H7 (cell line): ENCODE measurements around the gene MRPS6. TPM values are rescaled to one million over a fixed set of nuclear protein-coding genes. Genes with fewer than 3 reads are reported as not detected.

Experiments used
- DNase-seq: peaks from one replicate; pipeline ENCODE4 v3.0.0; 2012
- H3K27me3 ChIP-seq: 2 replicates; pipeline ENCODE4 v1.6.0; 2011; ENCODE audit warnings: mild to moderate bottlenecking, low read length; ENCODE audit not compliant: control insufficient read depth, insufficient read depth
- H3K36me3 ChIP-seq: replicated peaks from 2 replicates; pipeline ENCODE4 v1.5.1; 2011; ENCODE audit warnings: low read length; ENCODE audit not compliant: control insufficient read depth, insufficient read depth
- H3K4me3 ChIP-seq: 2 replicates; pipeline ENCODE4 v1.5.1; 2011; ENCODE audit warnings: low read depth, mild to moderate bottlenecking, control low read depth, low read length, moderate library complexity; ENCODE audit not compliant: insufficient read depth
- total RNA-seq: library from RNA; depleted of rRNA; stranded (reverse); fragments of >200 nt; shearing (Covaris generic); gene quantifications from 2 replicates; pipeline ENCODE4 v1.2.3, GENCODE V29; 2014

MRPS6 gene
- total RNA-seq, 1 experiment from 2014 or later, result 37.2 TPM

GRCh38 chr21:34128674-34129038, 55.3 kb downstream of the MRPS6 start:
- Histone ChIP-seq H3K4me3 (no peak overlapping the region), H3K36me3 (peaks cover 5% of the 10 kb centered on the region), H3K27me3 (no peaks in the 10 kb centered on the region)
- DNase-seq, result no peak

DNA sequence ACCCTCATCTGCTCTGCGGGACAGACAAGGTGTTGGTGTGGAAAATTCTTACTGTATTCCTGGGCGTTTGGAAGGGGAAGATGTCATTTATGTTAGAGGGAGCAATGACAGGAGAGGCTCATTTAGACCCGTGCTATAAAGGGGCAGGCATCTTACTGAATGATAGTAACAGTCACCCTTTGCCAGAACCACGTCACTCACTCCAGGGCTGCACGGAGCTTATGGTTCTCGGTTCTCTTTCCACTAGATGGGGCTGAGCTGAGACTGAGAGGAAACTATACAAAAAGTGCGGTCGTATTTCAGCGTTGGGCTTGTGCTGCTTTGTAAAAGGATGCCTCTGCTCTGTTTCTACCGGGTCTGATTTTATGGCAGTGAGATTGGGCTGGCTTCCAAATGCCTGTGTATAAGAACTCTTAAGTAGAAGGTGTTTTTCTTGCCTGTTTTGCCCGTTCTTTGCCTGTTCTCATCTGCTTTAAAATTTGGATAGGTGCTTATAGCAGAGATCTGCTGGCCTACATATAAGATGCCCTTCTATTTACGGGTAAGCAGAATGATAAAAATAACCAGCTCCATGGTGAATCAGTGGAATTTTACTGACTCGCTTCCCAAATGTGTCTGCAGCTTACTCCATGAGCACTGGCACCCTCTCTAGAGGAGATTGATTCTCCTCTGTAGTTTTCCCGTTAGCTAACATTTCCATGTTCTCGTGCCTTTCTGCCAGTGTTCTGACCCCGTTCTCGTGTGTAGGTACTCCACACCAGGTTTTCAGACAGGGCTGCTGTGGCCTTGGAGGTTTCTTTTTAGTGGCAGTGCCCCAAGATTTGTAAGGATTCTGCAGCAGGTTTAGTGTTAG, 55.9 kb downstream of the MRPS6 start:
- Histone ChIP-seq H3K27me3 (no peaks in the 10 kb centered on the region), H3K36me3 (peaks cover 5% of the 10 kb centered on the region), H3K4me3 (no peak overlapping the region)
- DNase-seq, result no peak

- Histone ChIP-seq H3K4me3 (no peak overlapping the region), H3K27me3 (no peaks in the 10 kb centered on the region), H3K36me3 (peaks cover 5% of the 10 kb centered on the region)
- no peak for DNase-seq
Observed at GRCh38 chr21:34129901-34130715, 56.7 kb downstream of the MRPS6 start.

DNA sequence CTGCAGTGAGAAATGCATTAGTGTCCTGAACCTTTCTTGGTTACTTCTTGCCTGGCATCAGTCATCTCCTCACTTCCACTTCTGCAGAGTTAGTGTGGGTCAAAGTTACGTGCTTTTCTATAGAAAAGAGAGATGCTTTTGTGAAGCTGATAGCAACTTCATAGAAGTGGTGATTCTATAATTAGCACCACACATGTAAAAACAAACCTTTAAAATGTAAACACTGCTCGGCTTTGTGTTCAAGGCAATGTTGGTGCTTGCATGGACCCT, 57.3 kb downstream of the MRPS6 start:
- no peaks in the 10 kb centered on the region for H3K27me3 ChIP-seq
- H3K4me3 ChIP-seq, result no peak overlapping the region
- peaks cover 7% of the 10 kb centered on the region for H3K36me3 ChIP-seq
- DNase-seq, result no peak

- Histone ChIP-seq H3K4me3 (no peak overlapping the region), H3K27me3 (no peaks in the 10 kb centered on the region), H3K36me3 (peaks cover 5% of the 10 kb centered on the region)
- DNase-seq, result no peak
Observed at GRCh38 chr21:34131586-34131985, 58.2 kb downstream of the MRPS6 start.

GRCh38 chr21:34132202-34132601, 58.8 kb downstream of the MRPS6 start:
- no peak for DNase-seq
- Histone ChIP-seq H3K36me3 (peaks cover 4% of the 10 kb centered on the region), H3K27me3 (no peaks in the 10 kb centered on the region), H3K4me3 (no peak overlapping the region)

DNA sequence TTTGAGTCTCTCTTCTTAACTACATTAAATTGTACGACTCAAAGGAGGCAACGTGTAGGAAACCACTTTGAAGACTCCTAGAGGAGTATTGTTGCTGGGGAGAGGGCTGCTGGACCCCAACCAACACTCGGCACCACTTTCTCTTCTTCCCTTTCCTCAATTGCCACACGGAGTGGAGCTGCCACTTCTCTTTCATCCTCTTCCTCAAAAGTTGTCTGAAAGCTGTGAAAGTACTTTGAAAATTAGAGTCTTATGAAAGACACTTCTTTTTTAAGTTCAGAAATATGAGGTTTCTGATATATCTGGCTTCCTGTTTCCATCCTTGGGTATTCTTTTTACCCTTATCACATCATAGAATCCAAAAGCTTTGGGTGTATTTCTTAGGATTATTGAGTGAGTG, 59.5 kb downstream of the MRPS6 start:
- H3K36me3 ChIP-seq, result peaks cover 4% of the 10 kb centered on the region

DNA sequence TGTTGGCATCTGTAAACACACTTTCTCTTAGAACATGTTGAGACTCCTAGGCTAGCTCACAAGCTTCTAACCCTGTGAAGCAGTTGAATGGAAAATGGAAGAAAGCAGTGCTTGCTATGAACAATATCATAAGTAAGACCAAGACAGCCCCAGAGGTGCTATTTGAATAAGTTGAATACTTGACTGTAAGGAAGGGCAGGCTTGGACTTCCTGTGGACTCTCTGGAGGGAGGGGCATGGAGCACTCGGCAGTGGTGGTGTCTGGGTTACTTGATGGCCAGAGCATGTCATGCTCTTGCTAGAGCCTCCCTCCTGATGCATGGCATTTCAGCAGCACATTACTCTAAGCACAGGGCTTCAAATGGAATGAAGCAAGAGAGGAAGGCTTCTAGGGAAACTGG, 60.0 kb downstream of the MRPS6 start:
- H3K4me3 ChIP-seq, result no peak overlapping the region
- peaks cover 4% of the 10 kb centered on the region for H3K36me3 ChIP-seq
- H3K27me3 ChIP-seq, result no peaks in the 10 kb centered on the region
- DNase-seq, result no peak

More for the DNA sequence above, 59.5 kb downstream of the MRPS6 start:
- DNase-seq, result no peak
- no peak overlapping the region for H3K4me3 ChIP-seq
- H3K27me3 ChIP-seq, result no peaks in the 10 kb centered on the region

GRCh38 chr21:34133802-34134201, 60.4 kb downstream of the MRPS6 start:
- H3K36me3 ChIP-seq, result peaks cover 4% of the 10 kb centered on the region
- H3K27me3 ChIP-seq, result no peaks in the 10 kb centered on the region
- no peak overlapping the region for H3K4me3 ChIP-seq
- no peak for DNase-seq

DNA sequence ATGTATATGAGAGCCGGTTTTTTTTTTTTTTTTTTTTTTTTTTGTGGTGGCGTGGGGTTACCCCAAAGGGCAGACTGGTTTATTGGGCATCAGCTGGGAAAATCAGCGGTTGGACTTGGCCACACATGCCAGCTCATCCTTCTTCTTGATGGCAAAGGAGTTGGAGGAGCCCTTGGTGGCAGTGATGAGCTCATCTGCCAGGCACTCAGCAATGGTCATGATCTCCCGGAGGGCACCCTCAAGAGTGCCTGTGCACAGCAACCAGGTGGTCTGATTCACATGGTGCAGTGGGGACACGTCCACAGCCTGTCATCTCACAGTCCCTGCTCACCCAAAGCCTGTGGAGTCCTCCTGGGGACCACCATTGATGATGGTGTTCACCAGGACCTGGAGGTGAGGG, 62.0 kb downstream of the MRPS6 start:
- Histone ChIP-seq H3K27me3 (no peaks in the 10 kb centered on the region), H3K4me3 (no peak overlapping the region), H3K36me3 (peaks cover 4% of the 10 kb centered on the region)
- no peak for DNase-seq

- Histone ChIP-seq H3K27me3 (no peaks in the 10 kb centered on the region), H3K36me3 (peaks cover 19% of the 10 kb centered on the region), H3K4me3 (no peak overlapping the region)
Observed at GRCh38 chr21:34141373-34141772, 68.0 kb downstream of the MRPS6 start.

DNA sequence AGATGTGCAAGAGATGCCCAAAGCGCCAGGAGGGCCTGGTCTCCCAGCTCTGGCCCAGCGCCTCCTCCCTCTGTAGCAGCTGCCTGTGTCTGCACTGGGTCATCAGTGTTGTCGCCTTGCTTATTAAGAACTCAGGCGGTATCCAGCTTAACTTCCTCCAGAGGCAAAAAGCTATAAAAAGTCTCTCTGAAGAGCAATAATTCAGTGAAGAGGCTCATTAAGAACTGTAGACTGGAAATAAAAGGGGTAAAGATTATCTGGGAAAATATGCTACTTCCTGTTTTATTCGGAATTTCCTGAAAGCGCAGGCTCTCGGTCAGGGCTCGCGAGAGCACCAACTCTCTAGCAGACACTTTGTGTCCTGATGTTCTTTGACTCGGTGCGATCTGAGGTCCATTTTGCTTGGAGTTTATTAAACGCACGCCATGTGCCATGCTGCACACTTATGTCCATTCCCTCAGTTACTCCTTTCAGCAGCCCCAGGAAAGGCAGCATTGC, 70.4 kb downstream of the MRPS6 start:
- H3K4me3 ChIP-seq, result no peak overlapping the region
- H3K36me3 ChIP-seq, result peaks cover 19% of the 10 kb centered on the region
- no peak for DNase-seq
- H3K27me3 ChIP-seq, result no peaks in the 10 kb centered on the region

More at GRCh38 chr21:34141373-34141772, 68.0 kb downstream of the MRPS6 start:
- no peak for DNase-seq

DNA sequence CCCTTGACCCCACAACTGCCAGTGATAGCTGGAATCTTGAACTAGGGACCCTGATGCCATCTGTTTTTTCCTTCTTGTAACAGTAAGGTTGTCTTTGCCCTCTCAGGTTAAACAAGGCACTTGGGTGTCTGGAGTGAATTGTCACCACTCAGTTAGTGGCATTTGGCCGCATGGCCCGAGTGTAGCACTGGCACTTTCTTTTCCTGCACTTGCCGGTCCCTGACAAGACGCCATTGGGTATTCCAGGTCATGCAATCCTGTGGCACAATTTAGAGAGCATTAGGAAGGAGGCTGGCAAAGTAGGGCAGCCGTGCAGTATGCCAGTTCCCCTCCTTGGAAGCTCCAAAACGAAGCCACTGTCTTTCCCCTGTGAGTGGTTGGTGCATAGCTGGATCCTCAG, 70.8 kb downstream of the MRPS6 start:
- Histone ChIP-seq H3K36me3 (peaks cover 19% of the 10 kb centered on the region), H3K27me3 (no peaks in the 10 kb centered on the region), H3K4me3 (no peak overlapping the region)
- DNase-seq, result no peak

- no peak overlapping the region for H3K4me3 ChIP-seq
- no peak for DNase-seq
- no peaks in the 10 kb centered on the region for H3K27me3 ChIP-seq
- H3K36me3 ChIP-seq, result peaks cover 16% of the 10 kb centered on the region
Observed at GRCh38 chr21:34147792-34148418, 74.5 kb downstream of the MRPS6 start.

- Histone ChIP-seq H3K27me3 (no peaks in the 10 kb centered on the region), H3K36me3 (peaks cover 11% of the 10 kb centered on the region), H3K4me3 (no peak overlapping the region)
- no peak for DNase-seq
Observed at GRCh38 chr21:34148419-34148804, 75.0 kb downstream of the MRPS6 start.
